Mononuclear cell (primary cell): ENCODE data around the gene PXT1. TPM values are rescaled to one million over a fixed set of nuclear protein-coding genes. Genes with fewer than 3 reads are reported as not detected.

Experiments
- H3K27me3 ChIP-seq: 2 replicates; pipeline ENCODE4 v1.6.0; 2011; ENCODE audit warnings: low read length, control low read depth; ENCODE audit not compliant: insufficient read depth
- H3K4me1 ChIP-seq: 2 replicates; pipeline ENCODE4 v1.5.1; 2011; ENCODE audit warnings: mild to moderate bottlenecking, low read length, control low read depth; ENCODE audit not compliant: insufficient read depth
- H3K4me3 ChIP-seq: 2 replicates; pipeline ENCODE4 v1.5.1; 2011; ENCODE audit warnings: mild to moderate bottlenecking, low read length, moderate library complexity
- H3K9me3 ChIP-seq: 2 replicates; pipeline ENCODE4 v1.5.1; 2011; ENCODE audit warnings: low read depth, mild to moderate bottlenecking, control low read depth, low read length
- total RNA-seq: library from RNA; depleted of rRNA; stranded (reverse); fragments of >200 nt; gene quantifications from one replicate; pipeline ENCODE4 v1.2.3, GENCODE V29; 2012

The PXT1 gene
- total RNA-seq, 1 donor = 0.31 TPM

GRCh38 chr6:36386495-36387439, 55.9 kb downstream of the PXT1 start:
- peaks cover 24% of the 10 kb centered on the region for H3K4me1 ChIP-seq
- H3K4me3 ChIP-seq = peak overlapping the region; percentile 55
- no peaks in the 10 kb centered on the region for H3K9me3 ChIP-seq
- H3K27me3 ChIP-seq = peaks cover 36% of the 10 kb centered on the region

GRCh38 chr6:36384095-36384494, 58.6 kb downstream of the PXT1 start:
- Histone ChIP-seq H3K4me1 (peaks cover 24% of the 10 kb centered on the region), H3K9me3 (no peaks in the 10 kb centered on the region), H3K4me3 (no peak overlapping the region), H3K27me3 (peaks cover 26% of the 10 kb centered on the region)

- Histone ChIP-seq H3K4me1 (peaks cover 24% of the 10 kb centered on the region), H3K4me3 (no peak overlapping the region), H3K9me3 (no peaks in the 10 kb centered on the region), H3K27me3 (peaks cover 21% of the 10 kb centered on the region)
Measured at GRCh38 chr6:36383606-36384005, 59.0 kb downstream of the PXT1 start.

- H3K4me3 ChIP-seq = no peak overlapping the region
- peaks cover 15% of the 10 kb centered on the region for H3K27me3 ChIP-seq
- H3K4me1 ChIP-seq = peaks cover 20% of the 10 kb centered on the region
- no peaks in the 10 kb centered on the region for H3K9me3 ChIP-seq
Measured at GRCh38 chr6:36382976-36383375, 59.7 kb downstream of the PXT1 start.

- peaks cover 4% of the 10 kb centered on the region for H3K27me3 ChIP-seq
- peaks cover 9% of the 10 kb centered on the region for H3K4me1 ChIP-seq
- no peaks in the 10 kb centered on the region for H3K9me3 ChIP-seq
- H3K4me3 ChIP-seq = no peak overlapping the region
Measured at GRCh38 chr6:36381502-36382389, 60.9 kb downstream of the PXT1 start.

GRCh38 chr6:36380166-36380565, 62.5 kb downstream of the PXT1 start:
- Histone ChIP-seq H3K4me1 (no peaks in the 10 kb centered on the region), H3K4me3 (no peak overlapping the region), H3K27me3 (no peaks in the 10 kb centered on the region), H3K9me3 (no peaks in the 10 kb centered on the region)

GRCh38 chr6:36378936-36379335, 63.7 kb downstream of the PXT1 start:
- no peaks in the 10 kb centered on the region for H3K27me3 ChIP-seq
- H3K4me3 ChIP-seq = no peak overlapping the region
- no peaks in the 10 kb centered on the region for H3K4me1 ChIP-seq
- no peaks in the 10 kb centered on the region for H3K9me3 ChIP-seq

GRCh38 chr6:36378243-36378920, 64.3 kb downstream of the PXT1 start:
- no peaks in the 10 kb centered on the region for H3K4me1 ChIP-seq
- no peak overlapping the region for H3K4me3 ChIP-seq
- H3K9me3 ChIP-seq = no peaks in the 10 kb centered on the region
- H3K27me3 ChIP-seq = no peaks in the 10 kb centered on the region

- Histone ChIP-seq H3K9me3 (no peaks in the 10 kb centered on the region), H3K27me3 (no peaks in the 10 kb centered on the region), H3K4me3 (no peak overlapping the region), H3K4me1 (no peaks in the 10 kb centered on the region)
Measured at GRCh38 chr6:36377594-36377993, 65.1 kb downstream of the PXT1 start.

GRCh38 chr6:36376742-36377141, 65.9 kb downstream of the PXT1 start:
- Histone ChIP-seq H3K4me1 (no peaks in the 10 kb centered on the region), H3K4me3 (no peak overlapping the region), H3K9me3 (no peaks in the 10 kb centered on the region), H3K27me3 (no peaks in the 10 kb centered on the region)

GRCh38 chr6:36376183-36376582, 66.5 kb downstream of the PXT1 start:
- no peak overlapping the region for H3K4me3 ChIP-seq
- H3K9me3 ChIP-seq = no peaks in the 10 kb centered on the region
- H3K27me3 ChIP-seq = no peaks in the 10 kb centered on the region
- no peaks in the 10 kb centered on the region for H3K4me1 ChIP-seq

- Histone ChIP-seq H3K4me3 (no peak overlapping the region), H3K27me3 (no peaks in the 10 kb centered on the region), H3K9me3 (no peaks in the 10 kb centered on the region), H3K4me1 (no peaks in the 10 kb centered on the region)
Measured at GRCh38 chr6:36375644-36376155, 67.0 kb downstream of the PXT1 start.

GRCh38 chr6:36374972-36375371, 67.7 kb downstream of the PXT1 start:
- Histone ChIP-seq H3K27me3 (no peaks in the 10 kb centered on the region), H3K9me3 (no peaks in the 10 kb centered on the region), H3K4me1 (peaks cover 5% of the 10 kb centered on the region), H3K4me3 (no peak overlapping the region)

GRCh38 chr6:36374194-36374593, 68.5 kb downstream of the PXT1 start:
- H3K27me3 ChIP-seq = no peaks in the 10 kb centered on the region
- H3K9me3 ChIP-seq = no peaks in the 10 kb centered on the region
- H3K4me1 ChIP-seq = peaks cover 12% of the 10 kb centered on the region
- no peak overlapping the region for H3K4me3 ChIP-seq
